ENCODE measurements around the gene SYNE1. TPM values are rescaled to one million over a fixed set of nuclear protein-coding genes. Genes with fewer than 3 reads are reported as not detected.

SYNE1 gene
- total and polyA plus RNA-seq, 11 donors = 25.0 to 178 (median 112) TPM

GRCh38 chr6:152484806-152485205 is 152.4 kb downstream of the SYNE1 start:
- H3K27ac ChIP-seq = no peak overlapping the region
- H3K4me3 ChIP-seq = no peak overlapping the region
- peaks cover 0 to 6% (median 0%) of the 10 kb centered on the region in 12 donors for H3K4me1 ChIP-seq
- peaks cover 0 to 8% (median 0%) of the 10 kb centered on the region in 9 donors for H3K36me3 ChIP-seq
- 43 to 64% (median 45%) methylated on average over 2 of the region's 2 CpGs for WGBS, 4 donors
- ATAC-seq = no peak
- no peak for DNase-seq
- no peak for TF ChIP-seq POLR2A (IDR thresholded peaks at IDR 0.05)
- no peak for TF ChIP-seq CTCF (IDR thresholded peaks at IDR 0.05)
- H3K9me3 ChIP-seq = no peaks in the 10 kb centered on the region
- intact Hi-C loops (cut with DNase I) = loop anchor here in 2 of 10 donors (10.0 kb wide), 1 partner anchor 160 kb away; no protein-coding TSS in a partner anchor
- H3K27me3 ChIP-seq = no peaks in the 10 kb centered on the region

- TF ChIP-seq POLR2A (IDR thresholded peaks at IDR 0.05) (no peak), CTCF (IDR thresholded peaks at IDR 0.05) (no peak)
- intact Hi-C loops (cut with DNase I) = loop anchor here in 2 of 10 donors (10.0 kb wide), 1 partner anchor 163 kb away; no protein-coding TSS in a partner anchor
- no peaks in the 10 kb centered on the region for H3K9me3 ChIP-seq
- H3K4me1 ChIP-seq = peaks cover 0 to 6% (median 0%) of the 10 kb centered on the region in 12 donors
- H3K4me3 ChIP-seq = no peak overlapping the region
- WGBS, 4 donors = 90 to 99% (median 94%) methylated on average over 1 of the region's 1 CpG
- no peak overlapping the region for H3K27ac ChIP-seq
- no peaks in the 10 kb centered on the region for H3K27me3 ChIP-seq
- ATAC-seq = no peak
- no peak for DNase-seq
- H3K36me3 ChIP-seq = peaks cover 0 to 8% (median 3%) of the 10 kb centered on the region in 9 donors
Observed at GRCh38 chr6:152482289-152482688, 154.9 kb downstream of the SYNE1 start.

- H3K27me3 ChIP-seq = no peaks in the 10 kb centered on the region
- no peak for DNase-seq
- intact Hi-C loops (cut with DNase I) = no loop called here
- H3K9me3 ChIP-seq = peaks cover 0 to 11% (median 0%) of the 10 kb centered on the region in 12 donors
- ATAC-seq = no peak
- peaks cover 0 to 8% (median 3%) of the 10 kb centered on the region in 9 donors for H3K36me3 ChIP-seq
- no peaks in the 10 kb centered on the region for H3K4me1 ChIP-seq
- no peak for TF ChIP-seq POLR2A (IDR thresholded peaks at IDR 0.05)
- TF ChIP-seq CTCF (IDR thresholded peaks at IDR 0.05) = no peak
- whole genome bisulfite sequencing, 4 donors = 92 to 93% (median 92%) methylated on average over 11 of the region's 11 CpGs
- no peak overlapping the region for H3K4me3 ChIP-seq
- H3K27ac ChIP-seq = no peak overlapping the region
Observed at GRCh38 chr6:152478377-152479010, 158.7 kb downstream of the SYNE1 start.

- ATAC-seq = no peak
- no peak for DNase-seq
- 63 to 68% (median 65%) methylated on average over 1 of the region's 1 CpG for WGBS, 4 donors
- H3K9me3 ChIP-seq = peaks cover 0 to 11% (median 0%) of the 10 kb centered on the region in 12 donors
- peaks cover 0 to 4% (median 0%) of the 10 kb centered on the region in 9 donors for H3K36me3 ChIP-seq
- H3K27me3 ChIP-seq = no peaks in the 10 kb centered on the region
- intact Hi-C loops (cut with DNase I) = no loop called here
- H3K27ac ChIP-seq = no peak overlapping the region
- TF ChIP-seq POLR2A (IDR thresholded peaks at IDR 0.05) (no peak), CTCF (IDR thresholded peaks at IDR 0.05) (no peak)
- no peak overlapping the region for H3K4me3 ChIP-seq
- no peaks in the 10 kb centered on the region for H3K4me1 ChIP-seq
Observed at GRCh38 chr6:152474354-152474753, 162.8 kb downstream of the SYNE1 start.

All from heart left ventricle (tissue), 16 donors.